SK-N-SH (cell line): ENCODE results near the gene MCF2L. TPM values are rescaled to one million over a fixed set of nuclear protein-coding genes. Genes with fewer than 3 reads are reported as not detected.

Experiments used
- CTCF ChIA-PET: fragments of 300-600, 350-600 bp; formaldehyde crosslinking; extraction: SDS; loops from one replicate; lab custom pipeline; 2021; lab: Yijun Ruan, JAX
- POLR2A ChIA-PET: fragments of 350-600 bp; sonication (Branson Sonifier 250); formaldehyde crosslinking; extraction: SDS; loops from one replicate; lab custom pipeline; 2020; ENCODE audit warnings: antibody characterized with exemption, inconsistent platforms; lab: Yijun Ruan, JAX
- DNase-seq: peaks from one replicate; pipeline ENCODE4 v3.0.0; 2012
- H2AFZ ChIP-seq: fragments of 200-600 bp; sonication (generic); 2 replicates; pipeline ENCODE4 v1.8.1; 2016; ENCODE audit warnings: antibody characterized with exemption, mild to moderate bottlenecking, low read depth
- H3F3A ChIP-seq: fragments of 200-600 bp; sonication (generic); replicated peaks from 2 replicates; pipeline ENCODE3; 2016; ENCODE audit warnings: antibody characterized with exemption, mild to moderate bottlenecking; ENCODE audit not compliant: insufficient read depth
- H3K27ac ChIP-seq, 2 experiments: fragments of 200-500 bp in 1 of 2; fragments of 200-600 bp in 1 of 2; sonication (Bioruptor generic) in 1 of 2; sonication (generic), shearing (Covaris generic) in 1 of 2; 2 replicates each; pipeline versions ENCODE4 v1.5.1 to v1.6.1; 2014 to 2016; ENCODE audit warnings: low read depth in 2 of 2, inconsistent platforms in 1 of 2, low read length in 1 of 2, mild to moderate bottlenecking in 1 of 2, mixed read lengths in 1 of 2
- H3K27me3 ChIP-seq: fragments of 200-600 bp; sonication (generic), shearing (Covaris generic); 2 replicates; pipeline ENCODE4 v1.6.1; 2016; ENCODE audit warnings: mixed run types; ENCODE audit not compliant: insufficient read depth
- H3K36me3 ChIP-seq, 2 experiments: fragments of 200-500 bp in 1 of 2; fragments of 200-600 bp in 1 of 2; sonication (Bioruptor generic) in 1 of 2; sonication (generic) in 1 of 2; replicated peaks in 1 of 2; 2 replicates each; pipeline versions ENCODE3 to v1.5.1; 2014 to 2016; ENCODE audit warnings: low read length in 1 of 2, mild to moderate bottlenecking in 1 of 2; ENCODE audit not compliant: insufficient read depth in 2 of 2, control insufficient read depth in 1 of 2
- H3K4me1 ChIP-seq, 2 experiments: fragments of 200-500 bp in 1 of 2; fragments of 200-600 bp in 1 of 2; sonication (Bioruptor generic) in 1 of 2; sonication (generic), shearing (Covaris generic) in 1 of 2; 2 replicates each; pipeline versions ENCODE4 v1.5.1 to v1.6.1; 2014 to 2016; ENCODE audit warnings: low read depth in 1 of 2, low read length in 1 of 2, mixed run types in 1 of 2; ENCODE audit not compliant: insufficient read depth in 2 of 2, control insufficient read depth in 1 of 2
- H3K4me2 ChIP-seq: fragments of 200-600 bp; sonication (generic), shearing (Covaris generic); 2 replicates; pipeline ENCODE4 v1.6.1; 2017; ENCODE audit warnings: mixed run types
- H3K4me3 ChIP-seq, 2 experiments: fragments of 200-500 bp in 1 of 2; fragments of 200-600 bp in 1 of 2; sonication (Bioruptor generic) in 1 of 2; sonication (generic), shearing (Covaris generic) in 1 of 2; 2 replicates each; pipeline versions ENCODE4 v1.5.1 to v1.8.1; 2014 to 2016; ENCODE audit warnings: low read depth in 2 of 2, inconsistent platforms in 1 of 2, low read length in 1 of 2, mild to moderate bottlenecking in 1 of 2, mixed read lengths in 1 of 2, moderate library complexity in 1 of 2
- H3K79me2 ChIP-seq: fragments of 200-600 bp; sonication (generic); 2 replicates; pipeline ENCODE4 v1.8.1; 2017; ENCODE audit warnings: mild to moderate bottlenecking; ENCODE audit not compliant: insufficient read depth
- H3K9ac ChIP-seq: fragments of 200-600 bp; sonication (generic); 2 replicates; pipeline ENCODE4 v1.6.1; 2017; ENCODE audit warnings: mixed run types
- H3K9me2 ChIP-seq: fragments of 200-600 bp; sonication (generic); 2 replicates; pipeline ENCODE4 v1.6.1; 2017; ENCODE audit warnings: mixed run types
- H3K9me3 ChIP-seq: fragments of 200-600 bp; sonication (generic); 2 replicates; pipeline ENCODE4 v1.6.1; 2017; ENCODE audit warnings: mixed run types, mild to moderate bottlenecking, moderate library complexity
- H4K20me1 ChIP-seq: fragments of 200-600 bp; sonication (generic); 2 replicates; pipeline ENCODE4 v1.6.1; 2017; ENCODE audit warnings: mild to moderate bottlenecking, mixed run types; ENCODE audit not compliant: insufficient read depth
- MXI1 ChIP-seq: IDR thresholded peaks from 2 replicates; pipeline ENCODE4 v1.6.1; 2012; ENCODE audit warnings: mild to moderate bottlenecking, low read depth, low read length, improper control_type of control experiment
- PBX3 ChIP-seq: IDR thresholded peaks from 2 replicates; pipeline ENCODE4; 2012
- RAD21 ChIP-seq: IDR thresholded peaks from 2 replicates; pipeline ENCODE4 v1.6.1; 2012; ENCODE audit warnings: mild to moderate bottlenecking, low read length
- SIN3A ChIP-seq: IDR thresholded peaks from 2 replicates; pipeline ENCODE4 v1.6.1; 2012; ENCODE audit warnings: low read depth, mild to moderate bottlenecking, low read length, moderate library complexity, borderline replicate concordance
- SMC3 ChIP-seq: IDR thresholded peaks from 2 replicates; pipeline ENCODE4 v1.6.1; 2012; ENCODE audit warnings: low read depth, low read length, improper control_type of control experiment
- WGBS: methylation state at CpG from one replicate; pipeline ENCODE4 v1.1.6; 2017; ENCODE audit warnings: low lambda C conversion rate; 5-methylcytosine and 5-hydroxymethylcytosine counted together
- polyA plus RNA-seq, 3 experiments: library from polyadenylated mRNA; depleted of rRNA; stranded (reverse); fragments of >200 nt; gene quantifications; 2 replicates each; pipeline ENCODE4 v1.2.3, GENCODE V29; 2012
- TF ChIP-seq, protein P1 (sequence below): IDR thresholded peaks from 2 replicates; pipeline ENCODE4 v1.6.1; 2012; ENCODE audit warnings: mild to moderate bottlenecking, low read depth, low read length, moderate library complexity
- TF ChIP-seq, protein P2 (sequence below): fragments of 200-600 bp; sonication (generic); IDR thresholded peaks from 2 replicates; pipeline ENCODE4 v1.6.1; 2017; ENCODE audit warnings: antibody characterized with exemption, mild to moderate bottlenecking, moderate library complexity

Gene MCF2L
- polyA plus RNA-seq, 1 of the 3 experiments (the other 2 are of a cell fraction): 0.56 TPM

DNA sequence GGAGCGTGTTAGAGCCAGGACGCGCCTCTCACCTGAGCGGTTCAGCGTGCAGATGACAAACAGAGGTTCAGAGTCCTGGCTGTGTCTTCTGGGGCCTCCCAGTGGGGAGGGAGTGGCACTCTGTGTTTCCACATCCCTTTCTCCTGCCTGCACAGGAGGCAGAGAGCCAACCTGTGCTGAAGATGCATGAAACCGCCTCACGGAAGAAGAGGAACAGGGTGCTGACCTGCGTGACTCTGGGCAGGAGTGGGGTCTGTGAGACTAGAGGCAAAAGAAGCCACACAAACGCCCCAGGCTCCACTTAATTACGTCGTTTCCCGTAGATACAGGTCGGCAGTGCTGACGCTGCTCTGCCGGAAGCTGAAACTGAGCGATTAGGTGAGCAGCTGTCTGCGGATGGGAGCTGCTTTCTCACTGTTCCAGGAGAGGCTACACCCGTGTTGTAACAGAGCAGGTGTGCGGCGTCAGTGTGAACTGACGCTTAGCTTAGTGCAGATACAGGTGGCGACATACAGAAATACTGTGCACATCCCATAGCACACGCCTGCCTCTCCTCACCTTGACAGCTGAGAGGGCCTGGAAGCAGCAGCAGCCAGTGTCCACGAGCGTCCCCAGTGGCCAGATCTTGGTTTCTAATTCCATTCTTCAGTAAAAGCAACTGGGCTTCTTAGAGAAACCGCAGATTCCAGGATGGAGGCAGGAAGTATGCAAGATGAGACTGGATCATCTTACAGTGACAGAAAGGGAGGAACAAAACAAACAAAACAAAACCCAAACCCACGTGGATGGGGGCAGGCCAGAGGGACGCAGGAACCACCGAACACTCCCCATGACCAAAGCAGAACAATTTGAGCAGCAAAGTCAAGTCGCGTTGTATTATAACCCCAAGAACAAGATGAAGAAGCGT lies 37.7 kb upstream of the MCF2L start:
- Histone ChIP-seq H4K20me1 (no peaks in the 10 kb centered on the region), H3K9ac (no peak overlapping the region), H2AFZ (no peak overlapping the region), H3K4me3 (no peak overlapping the region), H3K4me1 (peaks cover 0 to 50% of the 10 kb centered on the region in 2 experiments; a peak in 2 of 4 replicates), H3K9me2 (no peaks in the 10 kb centered on the region), H3K27ac (peak overlapping the region in 1 of 2 experiments; percentile 43; a peak in 1 of 4 replicates), H3F3A (no peaks in the 10 kb centered on the region), H3K4me2 (no peak overlapping the region), H3K27me3 (peaks cover 13% of the 10 kb centered on the region; the same call in 1 of the 2 replicates), H3K36me3 (no peaks in the 10 kb centered on the region), H3K79me2 (no peaks in the 10 kb centered on the region), H3K9me3 (no peaks in the 10 kb centered on the region)
- ChIA-PET POLR2A (no interaction called here), CTCF (interaction anchor here (0.6 to 3.5 kb wide), 19 partner anchors 9 to 514 kb away, joined by 3 to 13 read pairs (median 4); no protein-coding TSS in a partner anchor)
- 57% methylated on average over 31 of the region's 32 CpGs for WGBS
- TF ChIP-seq, protein P1, sequence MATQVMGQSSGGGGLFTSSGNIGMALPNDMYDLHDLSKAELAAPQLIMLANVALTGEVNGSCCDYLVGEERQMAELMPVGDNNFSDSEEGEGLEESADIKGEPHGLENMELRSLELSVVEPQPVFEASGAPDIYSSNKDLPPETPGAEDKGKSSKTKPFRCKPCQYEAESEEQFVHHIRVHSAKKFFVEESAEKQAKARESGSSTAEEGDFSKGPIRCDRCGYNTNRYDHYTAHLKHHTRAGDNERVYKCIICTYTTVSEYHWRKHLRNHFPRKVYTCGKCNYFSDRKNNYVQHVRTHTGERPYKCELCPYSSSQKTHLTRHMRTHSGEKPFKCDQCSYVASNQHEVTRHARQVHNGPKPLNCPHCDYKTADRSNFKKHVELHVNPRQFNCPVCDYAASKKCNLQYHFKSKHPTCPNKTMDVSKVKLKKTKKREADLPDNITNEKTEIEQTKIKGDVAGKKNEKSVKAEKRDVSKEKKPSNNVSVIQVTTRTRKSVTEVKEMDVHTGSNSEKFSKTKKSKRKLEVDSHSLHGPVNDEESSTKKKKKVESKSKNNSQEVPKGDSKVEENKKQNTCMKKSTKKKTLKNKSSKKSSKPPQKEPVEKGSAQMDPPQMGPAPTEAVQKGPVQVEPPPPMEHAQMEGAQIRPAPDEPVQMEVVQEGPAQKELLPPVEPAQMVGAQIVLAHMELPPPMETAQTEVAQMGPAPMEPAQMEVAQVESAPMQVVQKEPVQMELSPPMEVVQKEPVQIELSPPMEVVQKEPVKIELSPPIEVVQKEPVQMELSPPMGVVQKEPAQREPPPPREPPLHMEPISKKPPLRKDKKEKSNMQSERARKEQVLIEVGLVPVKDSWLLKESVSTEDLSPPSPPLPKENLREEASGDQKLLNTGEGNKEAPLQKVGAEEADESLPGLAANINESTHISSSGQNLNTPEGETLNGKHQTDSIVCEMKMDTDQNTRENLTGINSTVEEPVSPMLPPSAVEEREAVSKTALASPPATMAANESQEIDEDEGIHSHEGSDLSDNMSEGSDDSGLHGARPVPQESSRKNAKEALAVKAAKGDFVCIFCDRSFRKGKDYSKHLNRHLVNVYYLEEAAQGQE: no peak
- TF ChIP-seq SIN3A (no peak), MXI1 (peak; percentile 60; the same call in 1 of the 2 replicates), PBX3 (no peak), SMC3 (0 out of 2 replicates have a peak, but pooled peaks have one; percentile 6), RAD21 (peak; percentile 58)
- TF ChIP-seq, protein P2, sequence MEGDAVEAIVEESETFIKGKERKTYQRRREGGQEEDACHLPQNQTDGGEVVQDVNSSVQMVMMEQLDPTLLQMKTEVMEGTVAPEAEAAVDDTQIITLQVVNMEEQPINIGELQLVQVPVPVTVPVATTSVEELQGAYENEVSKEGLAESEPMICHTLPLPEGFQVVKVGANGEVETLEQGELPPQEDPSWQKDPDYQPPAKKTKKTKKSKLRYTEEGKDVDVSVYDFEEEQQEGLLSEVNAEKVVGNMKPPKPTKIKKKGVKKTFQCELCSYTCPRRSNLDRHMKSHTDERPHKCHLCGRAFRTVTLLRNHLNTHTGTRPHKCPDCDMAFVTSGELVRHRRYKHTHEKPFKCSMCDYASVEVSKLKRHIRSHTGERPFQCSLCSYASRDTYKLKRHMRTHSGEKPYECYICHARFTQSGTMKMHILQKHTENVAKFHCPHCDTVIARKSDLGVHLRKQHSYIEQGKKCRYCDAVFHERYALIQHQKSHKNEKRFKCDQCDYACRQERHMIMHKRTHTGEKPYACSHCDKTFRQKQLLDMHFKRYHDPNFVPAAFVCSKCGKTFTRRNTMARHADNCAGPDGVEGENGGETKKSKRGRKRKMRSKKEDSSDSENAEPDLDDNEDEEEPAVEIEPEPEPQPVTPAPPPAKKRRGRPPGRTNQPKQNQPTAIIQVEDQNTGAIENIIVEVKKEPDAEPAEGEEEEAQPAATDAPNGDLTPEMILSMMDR: peak; percentile 69
- DNase-seq: peak; percentile 71
